Kidney epithelial cell (primary cell): ENCODE measurements around the gene DUSP22. TPM values are rescaled to one million over a fixed set of nuclear protein-coding genes. Genes with fewer than 3 reads are reported as not detected.

Source experiments
- DNase-seq: peaks from one replicate; pipeline ENCODE4 v3.0.0-alpha.2; 2010; ENCODE audit warnings: low read depth
- H3K27me3 ChIP-seq: 2 replicates; pipeline ENCODE4 v1.6.0; 2011; ENCODE audit warnings: low read length; ENCODE audit not compliant: control insufficient read depth, insufficient read depth
- H3K36me3 ChIP-seq: 2 replicates; pipeline ENCODE4 v1.5.1; 2011; ENCODE audit warnings: low read length; ENCODE audit not compliant: control insufficient read depth, insufficient read depth
- H3K4me3 ChIP-seq: 2 replicates; pipeline ENCODE4 v1.5.1; 2011; ENCODE audit warnings: low read depth, mild to moderate bottlenecking, control low read depth, low read length
- total RNA-seq: library from RNA; depleted of rRNA; stranded (reverse); fragments of >200 nt; gene quantifications from 2 replicates; pipeline ENCODE4 v1.2.3, GENCODE V29; 2015
- TF ChIP-seq, protein P1 (sequence below): IDR thresholded peaks from 2 replicates; pipeline ENCODE4 v1.5.1; 2011; ENCODE audit warnings: mild to moderate bottlenecking, moderate library complexity, low read length, control low read depth, inconsistent platforms; ENCODE audit not compliant: insufficient read depth, poor library complexity, severe bottlenecking

DUSP22 gene
- total RNA-seq, 1 donor from 2014 or later, result 35.9 TPM

DNA sequence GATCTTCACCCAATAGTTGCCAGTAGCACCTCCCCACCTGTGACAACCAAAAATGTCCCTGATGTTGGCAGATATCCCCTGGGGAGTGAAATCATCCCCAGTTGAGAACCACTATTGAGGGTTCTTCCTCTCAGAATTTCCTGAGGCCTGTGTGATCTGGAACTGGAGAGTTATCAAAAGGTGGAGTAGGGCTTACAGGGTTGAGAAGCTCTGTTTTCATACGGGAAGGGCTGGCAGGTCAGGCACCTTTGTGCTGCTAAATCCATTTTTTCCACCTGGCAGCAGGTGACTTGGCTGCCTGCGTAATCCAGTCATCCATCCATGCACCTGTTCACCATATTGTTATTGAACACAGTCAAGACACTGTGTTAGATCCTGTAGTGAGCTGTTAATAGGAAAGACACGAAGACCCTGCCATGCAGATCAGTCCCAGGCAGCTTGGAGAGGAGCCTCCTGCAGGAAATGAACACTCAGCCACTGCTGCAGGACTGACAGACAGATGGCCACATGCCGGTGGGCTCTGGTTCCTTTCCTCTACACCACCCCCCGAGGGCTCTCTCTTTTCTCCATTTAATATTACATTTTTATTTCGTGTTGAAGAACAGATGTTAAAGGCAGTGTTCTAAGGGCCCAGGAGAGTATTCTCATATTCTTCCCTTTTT is 5.4 kb downstream of the DUSP22 start:
- Histone ChIP-seq H3K36me3 (no peaks in the 10 kb centered on the region), H3K4me3 (no peak overlapping the region), H3K27me3 (no peaks in the 10 kb centered on the region)
- no peak for DNase-seq
- TF ChIP-seq, protein P1, sequence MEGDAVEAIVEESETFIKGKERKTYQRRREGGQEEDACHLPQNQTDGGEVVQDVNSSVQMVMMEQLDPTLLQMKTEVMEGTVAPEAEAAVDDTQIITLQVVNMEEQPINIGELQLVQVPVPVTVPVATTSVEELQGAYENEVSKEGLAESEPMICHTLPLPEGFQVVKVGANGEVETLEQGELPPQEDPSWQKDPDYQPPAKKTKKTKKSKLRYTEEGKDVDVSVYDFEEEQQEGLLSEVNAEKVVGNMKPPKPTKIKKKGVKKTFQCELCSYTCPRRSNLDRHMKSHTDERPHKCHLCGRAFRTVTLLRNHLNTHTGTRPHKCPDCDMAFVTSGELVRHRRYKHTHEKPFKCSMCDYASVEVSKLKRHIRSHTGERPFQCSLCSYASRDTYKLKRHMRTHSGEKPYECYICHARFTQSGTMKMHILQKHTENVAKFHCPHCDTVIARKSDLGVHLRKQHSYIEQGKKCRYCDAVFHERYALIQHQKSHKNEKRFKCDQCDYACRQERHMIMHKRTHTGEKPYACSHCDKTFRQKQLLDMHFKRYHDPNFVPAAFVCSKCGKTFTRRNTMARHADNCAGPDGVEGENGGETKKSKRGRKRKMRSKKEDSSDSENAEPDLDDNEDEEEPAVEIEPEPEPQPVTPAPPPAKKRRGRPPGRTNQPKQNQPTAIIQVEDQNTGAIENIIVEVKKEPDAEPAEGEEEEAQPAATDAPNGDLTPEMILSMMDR, result no peak

DNA sequence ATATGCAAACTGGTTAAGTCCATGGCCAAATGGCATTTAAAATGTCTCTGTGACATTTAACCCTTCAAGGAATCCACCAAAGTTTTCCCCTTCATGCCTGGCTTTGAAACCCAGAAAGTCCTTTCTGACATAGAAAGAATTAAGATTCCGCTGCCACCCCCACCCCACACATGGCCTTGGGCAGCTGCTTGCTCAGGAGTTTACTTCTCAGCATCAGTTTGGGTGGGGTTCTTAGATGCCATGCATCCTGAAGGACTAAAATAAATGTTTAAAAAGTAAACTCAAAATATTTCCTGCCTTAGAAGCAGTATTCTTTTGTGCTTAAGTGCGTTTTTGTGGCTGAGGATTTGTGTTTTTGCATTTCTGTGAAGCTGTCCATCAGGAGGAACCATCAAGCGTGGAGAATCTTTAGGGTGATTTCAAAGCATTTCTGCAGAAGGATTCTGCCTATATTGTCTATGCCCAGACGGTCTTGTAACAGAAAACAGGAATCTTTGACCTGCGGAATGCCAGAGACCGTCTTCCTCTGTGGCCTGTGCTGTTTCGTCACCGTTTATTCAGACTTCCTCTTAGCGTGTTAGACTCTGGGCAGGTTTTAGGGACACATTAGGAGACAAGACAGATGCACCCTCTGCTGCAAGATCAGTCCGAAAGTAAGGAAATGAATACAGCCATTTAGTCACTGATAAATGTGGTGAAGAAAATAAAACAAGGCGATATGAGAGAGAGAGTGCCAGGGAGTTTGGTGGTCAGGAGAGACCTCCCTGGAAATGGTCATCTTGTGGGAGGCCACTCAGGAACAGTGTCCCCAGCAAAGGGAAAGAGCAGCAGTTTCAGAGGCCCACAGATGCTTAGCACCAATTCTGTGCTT is 6.2 kb downstream of the DUSP22 start:
- TF ChIP-seq, protein P1, result no peak
- Histone ChIP-seq H3K4me3 (no peak overlapping the region), H3K27me3 (no peaks in the 10 kb centered on the region), H3K36me3 (no peaks in the 10 kb centered on the region)
- no peak for DNase-seq

DNA sequence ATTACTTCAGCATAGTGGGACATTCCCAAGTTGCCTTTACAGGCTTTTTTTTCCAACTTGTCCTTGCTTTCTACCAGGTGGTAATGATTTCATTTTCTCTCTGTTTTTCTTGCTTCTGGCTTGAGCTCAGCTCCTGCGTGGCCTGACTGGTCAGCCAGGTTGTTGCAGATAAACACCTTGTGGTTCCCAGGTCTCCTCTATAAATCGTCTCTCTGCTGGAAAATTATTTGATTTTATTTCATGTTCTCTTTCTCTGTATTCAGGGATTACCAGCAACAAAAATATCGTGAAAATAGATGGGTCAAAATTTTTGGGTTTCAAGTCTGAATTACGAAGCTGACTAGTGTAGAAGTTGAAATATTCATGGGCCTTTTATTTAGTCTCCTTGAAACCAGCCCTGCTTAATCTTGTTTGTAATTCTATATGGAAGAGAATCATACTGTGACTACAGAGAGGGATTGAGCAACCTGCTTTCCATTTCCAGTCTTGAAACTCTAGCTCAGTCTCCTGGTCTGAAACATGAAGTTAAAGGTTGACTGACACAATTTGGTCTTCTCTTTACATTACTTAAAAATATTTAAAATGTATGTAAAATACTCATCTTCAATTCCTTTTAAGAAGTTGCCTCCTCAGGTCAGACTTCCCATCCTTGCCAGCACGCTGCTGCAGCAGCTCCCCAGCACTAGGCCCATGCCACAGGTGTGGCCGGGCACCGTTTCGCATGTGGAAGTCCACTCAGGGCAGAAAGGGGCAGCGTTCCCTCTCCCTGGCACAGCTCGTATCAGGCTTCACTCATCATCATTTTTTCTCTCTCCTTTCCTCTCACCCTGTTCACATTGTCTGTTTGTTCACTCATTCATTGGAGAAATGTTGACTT is 7.1 kb downstream of the DUSP22 start:
- H3K4me3 ChIP-seq, result no peak overlapping the region
- no peaks in the 10 kb centered on the region for H3K27me3 ChIP-seq
- H3K36me3 ChIP-seq, result no peaks in the 10 kb centered on the region
- TF ChIP-seq, protein P1, result no peak
- DNase-seq, result no peak

DNA sequence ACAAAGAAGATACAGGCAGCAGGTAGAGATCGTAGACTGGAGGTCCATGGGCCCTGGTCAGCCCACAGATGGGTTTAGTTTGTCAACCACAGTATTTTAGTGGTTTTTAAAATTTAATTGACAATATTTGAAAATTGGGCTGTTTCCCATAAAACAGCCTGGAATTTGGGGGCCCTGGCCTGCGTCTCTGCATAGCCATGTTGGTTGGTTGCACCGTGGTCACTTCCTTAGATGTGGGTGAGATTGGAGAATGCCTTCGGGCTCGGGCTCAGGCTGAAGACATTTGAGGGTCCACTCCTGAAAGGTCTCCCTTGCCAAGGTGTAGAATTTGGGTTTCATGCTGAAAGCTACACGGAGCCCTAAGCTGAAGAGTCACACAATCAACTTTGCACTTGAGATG is 7.7 kb downstream of the DUSP22 start:
- no peak for DNase-seq
- Histone ChIP-seq H3K27me3 (no peaks in the 10 kb centered on the region), H3K36me3 (no peaks in the 10 kb centered on the region), H3K4me3 (no peak overlapping the region)
- TF ChIP-seq, protein P1, result no peak

GRCh38 chr6:300494-301198 is 8.4 kb downstream of the DUSP22 start:
- no peak for DNase-seq
- H3K36me3 ChIP-seq, result no peaks in the 10 kb centered on the region
- TF ChIP-seq, protein P1, result no peak
- no peaks in the 10 kb centered on the region for H3K27me3 ChIP-seq
- no peak overlapping the region for H3K4me3 ChIP-seq
